ENCODE data around the gene ST6GALNAC3.

DNA sequence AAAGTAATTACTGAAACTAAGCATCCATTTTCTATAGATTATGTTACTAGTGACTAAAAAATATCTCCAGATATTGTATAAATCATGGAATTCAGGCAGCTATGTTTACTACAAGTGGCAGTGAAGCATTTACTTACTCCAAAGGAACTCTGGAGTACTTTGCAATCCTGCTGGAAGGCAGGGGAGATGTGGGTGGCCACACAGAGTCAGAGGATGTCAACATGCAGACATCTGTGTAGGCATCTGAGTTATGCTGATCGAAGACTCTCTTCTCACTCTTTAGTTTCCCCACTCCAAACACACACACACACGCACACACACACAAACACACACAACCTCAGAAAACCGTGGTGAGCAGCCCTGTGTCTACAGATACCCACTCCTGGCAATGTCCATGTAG, 112.9 kb downstream of the ST6GALNAC3 start:
- TF ChIP-seq, protein P1, sequence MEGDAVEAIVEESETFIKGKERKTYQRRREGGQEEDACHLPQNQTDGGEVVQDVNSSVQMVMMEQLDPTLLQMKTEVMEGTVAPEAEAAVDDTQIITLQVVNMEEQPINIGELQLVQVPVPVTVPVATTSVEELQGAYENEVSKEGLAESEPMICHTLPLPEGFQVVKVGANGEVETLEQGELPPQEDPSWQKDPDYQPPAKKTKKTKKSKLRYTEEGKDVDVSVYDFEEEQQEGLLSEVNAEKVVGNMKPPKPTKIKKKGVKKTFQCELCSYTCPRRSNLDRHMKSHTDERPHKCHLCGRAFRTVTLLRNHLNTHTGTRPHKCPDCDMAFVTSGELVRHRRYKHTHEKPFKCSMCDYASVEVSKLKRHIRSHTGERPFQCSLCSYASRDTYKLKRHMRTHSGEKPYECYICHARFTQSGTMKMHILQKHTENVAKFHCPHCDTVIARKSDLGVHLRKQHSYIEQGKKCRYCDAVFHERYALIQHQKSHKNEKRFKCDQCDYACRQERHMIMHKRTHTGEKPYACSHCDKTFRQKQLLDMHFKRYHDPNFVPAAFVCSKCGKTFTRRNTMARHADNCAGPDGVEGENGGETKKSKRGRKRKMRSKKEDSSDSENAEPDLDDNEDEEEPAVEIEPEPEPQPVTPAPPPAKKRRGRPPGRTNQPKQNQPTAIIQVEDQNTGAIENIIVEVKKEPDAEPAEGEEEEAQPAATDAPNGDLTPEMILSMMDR (IDR thresholded peaks at IDR 0.05; ENCODE audit: low read length), result no peak
- TF ChIP-seq EZH2 (optimal IDR thresholded peaks at IDR 0.05; ENCODE audit: low read depth, low read length) (no peak), EZH2phosphoT487 (IDR thresholded peaks at IDR 0.05; ENCODE audit: low read length) (no peak)

Data from MM.1S (cell line).